DND-41 (cell line): ENCODE results near the gene MEIOB.

Source experiments
- EZH2 ChIP-seq: IDR thresholded peaks from 3 replicates; pipeline ENCODE4 v1.6.1; 2012; ENCODE audit warnings: borderline replicate concordance, low read depth, mild to moderate bottlenecking, moderate library complexity, low read length, inconsistent platforms; ENCODE audit not compliant: severe bottlenecking
- TF ChIP-seq, protein P1 (sequence below): IDR thresholded peaks from 2 replicates; pipeline ENCODE4 v1.5.1; 2012; ENCODE audit warnings: borderline replicate concordance, low read length, moderate library complexity, mild to moderate bottlenecking; ENCODE audit not compliant: poor library complexity, severe bottlenecking; ENCODE audit errors: extremely low read depth

DNA sequence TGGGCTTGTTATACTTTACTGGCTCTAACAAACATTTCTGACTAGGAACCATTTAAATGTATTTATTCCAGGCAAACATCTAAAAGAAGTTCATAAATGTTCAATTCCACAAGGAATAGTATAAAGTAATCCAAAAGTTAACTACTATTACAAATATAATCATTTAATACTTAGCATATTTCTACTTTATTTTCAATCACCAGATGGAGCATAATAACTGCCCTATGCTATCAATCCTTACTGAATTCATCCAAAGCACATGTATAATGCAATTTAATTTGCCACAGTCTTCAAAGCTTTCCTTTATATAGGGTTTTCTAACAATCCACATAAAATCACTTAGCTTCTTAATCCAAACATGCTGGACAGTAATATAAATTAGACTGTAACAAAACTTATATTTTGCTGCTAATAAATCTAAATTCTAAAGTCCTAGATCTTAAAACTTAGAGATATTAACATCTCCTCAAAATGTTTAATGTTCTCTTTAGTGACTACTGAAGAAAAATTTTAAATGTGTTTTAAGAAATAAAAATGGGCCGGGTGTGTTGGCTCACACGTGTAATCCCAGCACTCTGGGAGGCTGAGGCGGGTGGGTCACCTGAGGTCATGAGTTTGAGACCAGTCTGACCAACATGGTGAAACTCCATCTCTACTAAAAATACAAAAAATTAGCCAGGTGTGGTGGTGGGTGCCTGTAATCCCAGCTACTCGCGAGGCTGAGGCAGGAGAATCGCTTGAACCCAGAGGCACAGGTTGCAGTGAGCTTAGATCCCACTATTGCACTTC is 5.9 kb downstream of the MEIOB start:
- TF ChIP-seq, protein P1, sequence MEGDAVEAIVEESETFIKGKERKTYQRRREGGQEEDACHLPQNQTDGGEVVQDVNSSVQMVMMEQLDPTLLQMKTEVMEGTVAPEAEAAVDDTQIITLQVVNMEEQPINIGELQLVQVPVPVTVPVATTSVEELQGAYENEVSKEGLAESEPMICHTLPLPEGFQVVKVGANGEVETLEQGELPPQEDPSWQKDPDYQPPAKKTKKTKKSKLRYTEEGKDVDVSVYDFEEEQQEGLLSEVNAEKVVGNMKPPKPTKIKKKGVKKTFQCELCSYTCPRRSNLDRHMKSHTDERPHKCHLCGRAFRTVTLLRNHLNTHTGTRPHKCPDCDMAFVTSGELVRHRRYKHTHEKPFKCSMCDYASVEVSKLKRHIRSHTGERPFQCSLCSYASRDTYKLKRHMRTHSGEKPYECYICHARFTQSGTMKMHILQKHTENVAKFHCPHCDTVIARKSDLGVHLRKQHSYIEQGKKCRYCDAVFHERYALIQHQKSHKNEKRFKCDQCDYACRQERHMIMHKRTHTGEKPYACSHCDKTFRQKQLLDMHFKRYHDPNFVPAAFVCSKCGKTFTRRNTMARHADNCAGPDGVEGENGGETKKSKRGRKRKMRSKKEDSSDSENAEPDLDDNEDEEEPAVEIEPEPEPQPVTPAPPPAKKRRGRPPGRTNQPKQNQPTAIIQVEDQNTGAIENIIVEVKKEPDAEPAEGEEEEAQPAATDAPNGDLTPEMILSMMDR = no peak
- TF ChIP-seq EZH2 = no peak
